Stimulated activated CD8-positive, alpha-beta memory T cell treated with anti-CD3 and anti-CD28 coated beads, Interleukin-4, amount 100 ng/mL, for 4 hours (primary cell): ENCODE data around the gene GNPTG.

ENCODE experiments used
- DNase-seq, 2 donors: peaks; one replicate each; pipeline ENCODE4 v3.0.0-alpha.2; 2020; ENCODE audit warnings: low read depth in 2 of 2, low spot score in 1 of 2

The GNPTG gene

GRCh38 chr16:1351582-1352362 lies at the start of gene GNPTG, which contains the start of gene TSR3:
Gene GNPTG, plus strand, starts transcription at chr16:1351931. Its CDS starts 35 bp downstream, at chr16:1351966.
Gene TSR3, minus strand, starts transcription at chr16:1351878. Its CDS starts 74 bp downstream, at chr16:1351804.
- DNase-seq = peak; percentile 53 to 70

- no peak for DNase-seq
These were observed 45.9 kb upstream of the GNPTG start for GRCh38 chr16:1305823-1306222.

GRCh38 chr16:1306334-1306733 lies 45.4 kb upstream of the GNPTG start:
- DNase-seq = no peak

GRCh38 chr16:1308036-1308976 lies 43.4 kb upstream of the GNPTG start:
- DNase-seq = no peak

- DNase-seq = peak; percentile 93 to 98
These were observed 42.5 kb upstream of the GNPTG start, which contains the start of gene UBE2I for GRCh38 chr16:1308977-1309885. Gene UBE2I, plus strand, starts transcription at chr16:1309636. Its CDS starts 4,395 bp downstream, at chr16:1314031.

- peak in 1 of 2 donors; percentile 40 for DNase-seq
These were observed 41.6 kb upstream of the GNPTG start for GRCh38 chr16:1309888-1310831.

GRCh38 chr16:1310832-1311200 lies 40.9 kb upstream of the GNPTG start:
- DNase-seq = no peak

- no peak for DNase-seq
These were observed 40.5 kb upstream of the GNPTG start for GRCh38 chr16:1311212-1311737.

GRCh38 chr16:1311738-1312466 lies 39.8 kb upstream of the GNPTG start:
- DNase-seq = no peak

GRCh38 chr16:1312467-1312816 lies 39.3 kb upstream of the GNPTG start:
- no peak for DNase-seq

- DNase-seq = no peak
These were observed 38.8 kb upstream of the GNPTG start for GRCh38 chr16:1312903-1313302.

GRCh38 chr16:1313721-1314369 lies 37.9 kb upstream of the GNPTG start:
- no peak for DNase-seq

- DNase-seq = no peak
These were observed 37.2 kb upstream of the GNPTG start for GRCh38 chr16:1314399-1315068.

- no peak for DNase-seq
These were observed 36.4 kb upstream of the GNPTG start for GRCh38 chr16:1315081-1316032.

- no peak for DNase-seq
These were observed 35.7 kb upstream of the GNPTG start for GRCh38 chr16:1316033-1316405.

GRCh38 chr16:1317479-1318267 lies 34.1 kb upstream of the GNPTG start:
- DNase-seq = no peak
